ENCODE data around the gene SCNN1A.

DNA sequence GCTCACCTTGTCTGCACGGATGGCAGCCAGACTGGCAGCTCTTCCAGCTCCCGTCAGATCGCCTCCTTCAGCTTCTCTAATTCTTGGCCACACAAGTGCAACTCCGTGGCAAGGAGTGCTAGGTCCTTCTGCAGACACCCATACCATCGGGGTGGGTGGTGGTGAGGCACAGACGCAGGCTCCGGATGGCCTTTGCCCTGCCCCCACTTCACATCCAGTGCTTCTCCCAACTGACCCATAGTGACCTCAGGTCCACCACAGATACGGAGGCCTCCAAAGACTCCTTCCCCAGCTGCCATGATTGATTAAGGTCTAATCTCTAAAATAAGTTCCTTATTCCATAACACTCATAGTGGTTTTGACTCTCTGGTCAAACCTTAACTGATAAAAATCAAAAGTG lies 49.5 kb upstream of the SCNN1A start:
- TF ChIP-seq, protein P1, sequence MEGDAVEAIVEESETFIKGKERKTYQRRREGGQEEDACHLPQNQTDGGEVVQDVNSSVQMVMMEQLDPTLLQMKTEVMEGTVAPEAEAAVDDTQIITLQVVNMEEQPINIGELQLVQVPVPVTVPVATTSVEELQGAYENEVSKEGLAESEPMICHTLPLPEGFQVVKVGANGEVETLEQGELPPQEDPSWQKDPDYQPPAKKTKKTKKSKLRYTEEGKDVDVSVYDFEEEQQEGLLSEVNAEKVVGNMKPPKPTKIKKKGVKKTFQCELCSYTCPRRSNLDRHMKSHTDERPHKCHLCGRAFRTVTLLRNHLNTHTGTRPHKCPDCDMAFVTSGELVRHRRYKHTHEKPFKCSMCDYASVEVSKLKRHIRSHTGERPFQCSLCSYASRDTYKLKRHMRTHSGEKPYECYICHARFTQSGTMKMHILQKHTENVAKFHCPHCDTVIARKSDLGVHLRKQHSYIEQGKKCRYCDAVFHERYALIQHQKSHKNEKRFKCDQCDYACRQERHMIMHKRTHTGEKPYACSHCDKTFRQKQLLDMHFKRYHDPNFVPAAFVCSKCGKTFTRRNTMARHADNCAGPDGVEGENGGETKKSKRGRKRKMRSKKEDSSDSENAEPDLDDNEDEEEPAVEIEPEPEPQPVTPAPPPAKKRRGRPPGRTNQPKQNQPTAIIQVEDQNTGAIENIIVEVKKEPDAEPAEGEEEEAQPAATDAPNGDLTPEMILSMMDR (IDR thresholded peaks at IDR 0.05): no peak
- TF ChIP-seq, protein P2, sequence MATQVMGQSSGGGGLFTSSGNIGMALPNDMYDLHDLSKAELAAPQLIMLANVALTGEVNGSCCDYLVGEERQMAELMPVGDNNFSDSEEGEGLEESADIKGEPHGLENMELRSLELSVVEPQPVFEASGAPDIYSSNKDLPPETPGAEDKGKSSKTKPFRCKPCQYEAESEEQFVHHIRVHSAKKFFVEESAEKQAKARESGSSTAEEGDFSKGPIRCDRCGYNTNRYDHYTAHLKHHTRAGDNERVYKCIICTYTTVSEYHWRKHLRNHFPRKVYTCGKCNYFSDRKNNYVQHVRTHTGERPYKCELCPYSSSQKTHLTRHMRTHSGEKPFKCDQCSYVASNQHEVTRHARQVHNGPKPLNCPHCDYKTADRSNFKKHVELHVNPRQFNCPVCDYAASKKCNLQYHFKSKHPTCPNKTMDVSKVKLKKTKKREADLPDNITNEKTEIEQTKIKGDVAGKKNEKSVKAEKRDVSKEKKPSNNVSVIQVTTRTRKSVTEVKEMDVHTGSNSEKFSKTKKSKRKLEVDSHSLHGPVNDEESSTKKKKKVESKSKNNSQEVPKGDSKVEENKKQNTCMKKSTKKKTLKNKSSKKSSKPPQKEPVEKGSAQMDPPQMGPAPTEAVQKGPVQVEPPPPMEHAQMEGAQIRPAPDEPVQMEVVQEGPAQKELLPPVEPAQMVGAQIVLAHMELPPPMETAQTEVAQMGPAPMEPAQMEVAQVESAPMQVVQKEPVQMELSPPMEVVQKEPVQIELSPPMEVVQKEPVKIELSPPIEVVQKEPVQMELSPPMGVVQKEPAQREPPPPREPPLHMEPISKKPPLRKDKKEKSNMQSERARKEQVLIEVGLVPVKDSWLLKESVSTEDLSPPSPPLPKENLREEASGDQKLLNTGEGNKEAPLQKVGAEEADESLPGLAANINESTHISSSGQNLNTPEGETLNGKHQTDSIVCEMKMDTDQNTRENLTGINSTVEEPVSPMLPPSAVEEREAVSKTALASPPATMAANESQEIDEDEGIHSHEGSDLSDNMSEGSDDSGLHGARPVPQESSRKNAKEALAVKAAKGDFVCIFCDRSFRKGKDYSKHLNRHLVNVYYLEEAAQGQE (IDR thresholded peaks at IDR 0.05; ENCODE audit: insufficient read depth in 1 of 2, low read depth in 2 of 2, low read length in 1 of 2): no peak
- no peak for TF ChIP-seq SIN3A (IDR thresholded peaks at IDR 0.05; ENCODE audit: borderline replicate concordance, insufficient read depth, low read depth, low read length)
